ENCODE results near the gene PCK1. TPM values are rescaled to one million over a fixed set of nuclear protein-coding genes. Genes with fewer than 3 reads are reported as not detected.

Gene PCK1
- total and polyA plus RNA-seq, 4 donors = 8.9 to 532 (median 314) TPM

- 34% methylated on average over 17 of the region's 17 CpGs for WGBS
- Histone ChIP-seq H3K9ac (ENCODE audit: low read depth in 1 of 2, low read length in 2 of 2) (no peak overlapping the region), H3K27me3 (ENCODE audit: control insufficient read depth in 4 of 4, insufficient read depth in 4 of 4, low read length in 3 of 4) (no peaks in the 10 kb centered on the region), H3K36me3 (ENCODE audit: control insufficient read depth in 4 of 4, insufficient read depth in 3 of 4, low read depth in 1 of 4, low read length in 3 of 4) (no peaks in the 10 kb centered on the region), H3K4me3 (ENCODE audit: low read depth in 1 of 3, low read length in 3 of 3) (no peak overlapping the region), H3K9me3 (ENCODE audit: control insufficient read depth in 4 of 4, low read length in 3 of 4) (no peaks in the 10 kb centered on the region), H3K4me1 (ENCODE audit: control insufficient read depth in 4 of 4, insufficient read depth in 4 of 4, low read length in 3 of 4) (peaks cover 0 to 2% (median 0%) of the 10 kb centered on the region in 4 donors), H3K27ac (ENCODE audit: low read depth in 1 of 2, low read length in 2 of 2) (no peak overlapping the region)
- TF ChIP-seq RXRA (IDR thresholded peaks at IDR 0.05) = no peak
- no peak for TF ChIP-seq FOXA1 (IDR thresholded peaks at IDR 0.05)
- TF ChIP-seq, protein P1, sequence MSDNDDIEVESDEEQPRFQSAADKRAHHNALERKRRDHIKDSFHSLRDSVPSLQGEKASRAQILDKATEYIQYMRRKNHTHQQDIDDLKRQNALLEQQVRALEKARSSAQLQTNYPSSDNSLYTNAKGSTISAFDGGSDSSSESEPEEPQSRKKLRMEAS (IDR thresholded peaks at IDR 0.05) = no peak
- peak; percentile 88 for TF ChIP-seq CTCF (IDR thresholded peaks at IDR 0.05; ENCODE audit: low read depth, low read length, missing input control)
- peak in 1 of 2 donors; percentile 15 for TF ChIP-seq HNF4A (conservative IDR thresholded peaks at IDR 0.05)
- peak; percentile 6 for TF ChIP-seq SP1 (IDR thresholded peaks at IDR 0.05)
- TF ChIP-seq RAD21 (IDR thresholded peaks at IDR 0.05) = peak; percentile 100
- peak; percentile 69 for DNase-seq (ENCODE audit: low spot score)
These were observed 46.6 kb upstream of the PCK1 start for GRCh38 chr20:57514273-57514751.

GRCh38 chr20:57517904-57518303 is 43.0 kb upstream of the PCK1 start:
- no peak for DNase-seq (ENCODE audit: low spot score)
- no peak for TF ChIP-seq YY1 (IDR thresholded peaks at IDR 0.05)
- TF ChIP-seq TAF1 (conservative IDR thresholded peaks at IDR 0.05) = no peak
- TF ChIP-seq, protein P1 (IDR thresholded peaks at IDR 0.05) = no peak
- TF ChIP-seq CTCF (IDR thresholded peaks at IDR 0.05; ENCODE audit: low read depth, low read length, missing input control) = no peak
- TF ChIP-seq GABPA (IDR thresholded peaks at IDR 0.05 in 1 of 2, conservative IDR thresholded peaks at IDR 0.05 in 1 of 2) = no peak
- Histone ChIP-seq H3K4me3 (ENCODE audit: low read depth in 1 of 3, low read length in 3 of 3) (no peak overlapping the region), H3K36me3 (ENCODE audit: control insufficient read depth in 4 of 4, insufficient read depth in 3 of 4, low read depth in 1 of 4, low read length in 3 of 4) (no peaks in the 10 kb centered on the region), H3K9ac (ENCODE audit: low read depth in 1 of 2, low read length in 2 of 2) (no peak overlapping the region), H3K27ac (ENCODE audit: low read depth in 1 of 2, low read length in 2 of 2) (no peak overlapping the region), H3K4me1 (ENCODE audit: control insufficient read depth in 4 of 4, insufficient read depth in 4 of 4, low read length in 3 of 4) (peaks cover 0 to 2% (median 0%) of the 10 kb centered on the region in 4 donors), H3K9me3 (ENCODE audit: control insufficient read depth in 4 of 4, low read length in 3 of 4) (no peaks in the 10 kb centered on the region), H3K27me3 (ENCODE audit: control insufficient read depth in 4 of 4, insufficient read depth in 4 of 4, low read length in 3 of 4) (no peaks in the 10 kb centered on the region)
- 82% methylated on average over 5 of the region's 5 CpGs for WGBS

DNA sequence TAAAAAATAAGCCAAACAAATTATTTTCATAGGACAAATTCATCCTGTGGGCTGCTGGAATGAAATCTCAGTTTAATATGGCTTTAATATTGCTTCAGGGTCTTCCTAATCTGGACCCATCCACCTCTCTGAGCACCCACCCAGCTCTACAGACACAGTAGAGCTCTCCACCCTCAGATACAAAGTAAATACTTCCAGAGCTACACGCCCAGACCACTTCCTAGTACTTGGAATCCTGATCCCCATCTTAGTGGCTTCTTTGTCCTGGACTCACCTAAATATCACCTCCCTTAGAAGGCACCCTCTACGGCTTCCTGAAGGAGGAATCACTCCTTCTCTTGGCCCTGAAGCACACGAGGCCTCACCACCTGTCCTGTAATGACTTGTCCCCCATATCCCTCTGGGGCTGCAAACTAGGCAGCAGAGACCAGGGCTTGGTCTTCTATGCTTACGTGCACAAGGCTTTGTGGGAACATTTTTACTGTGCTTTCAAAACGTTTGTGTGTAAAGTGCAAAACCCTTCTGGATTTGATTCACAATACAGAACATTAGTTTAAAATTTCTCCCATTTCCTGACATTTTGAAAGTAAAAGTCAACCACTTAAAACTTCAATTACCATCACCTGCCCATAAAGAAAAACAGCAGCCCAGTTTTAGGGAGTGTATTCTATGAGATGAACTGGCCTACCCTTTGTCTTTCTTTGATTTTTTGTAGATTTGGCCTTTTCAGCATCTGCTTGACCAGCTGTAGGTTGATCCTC is 38.4 kb upstream of the PCK1 start:
- no peak overlapping the region for H3K4me3 ChIP-seq (ENCODE audit: low read depth in 1 of 3, low read length in 3 of 3)
- H3K27ac ChIP-seq (ENCODE audit: low read depth in 1 of 2, low read length in 2 of 2) = no peak overlapping the region
- H3K9ac ChIP-seq (ENCODE audit: low read depth in 1 of 2, low read length in 2 of 2) = no peak overlapping the region
- H3K36me3 ChIP-seq (ENCODE audit: control insufficient read depth in 4 of 4, insufficient read depth in 3 of 4, low read depth in 1 of 4, low read length in 3 of 4) = no peaks in the 10 kb centered on the region
- DNase-seq (ENCODE audit: low spot score) = no peak
- no peaks in the 10 kb centered on the region for H3K9me3 ChIP-seq (ENCODE audit: control insufficient read depth in 4 of 4, low read length in 3 of 4)
- 72% methylated on average over 5 of the region's 5 CpGs for WGBS
- no peaks in the 10 kb centered on the region for H3K27me3 ChIP-seq (ENCODE audit: control insufficient read depth in 4 of 4, insufficient read depth in 4 of 4, low read length in 3 of 4)
- peaks cover 6 to 9% (median 8%) of the 10 kb centered on the region in 4 donors for H3K4me1 ChIP-seq (ENCODE audit: control insufficient read depth in 4 of 4, insufficient read depth in 4 of 4, low read length in 3 of 4)
- TF ChIP-seq JUND (IDR thresholded peaks at IDR 0.05) = no peak
- no peak for TF ChIP-seq EGR1 (IDR thresholded peaks at IDR 0.05; ENCODE audit: low read depth in 2 of 2)
- no peak for TF ChIP-seq ZBTB33 (IDR thresholded peaks at IDR 0.05)
- TF ChIP-seq RAD21 (IDR thresholded peaks at IDR 0.05) = no peak
- TF ChIP-seq, protein P1 (IDR thresholded peaks at IDR 0.05) = no peak
- no peak for TF ChIP-seq NR2F2 (IDR thresholded peaks at IDR 0.05)
- no peak for TF ChIP-seq HNF4G (IDR thresholded peaks at IDR 0.05)
- no peak for TF ChIP-seq YY1 (IDR thresholded peaks at IDR 0.05)
- no peak for TF ChIP-seq SP1 (IDR thresholded peaks at IDR 0.05)
- no peak for TF ChIP-seq HNF4A (conservative IDR thresholded peaks at IDR 0.05)
- no peak for TF ChIP-seq GABPA (IDR thresholded peaks at IDR 0.05 in 1 of 2, conservative IDR thresholded peaks at IDR 0.05 in 1 of 2)
- no peak for TF ChIP-seq TAF1 (conservative IDR thresholded peaks at IDR 0.05)
- TF ChIP-seq FOXA2 (IDR thresholded peaks at IDR 0.05) = no peak
